GOT3 (cell line): ENCODE measurements around the gene MR1.

Source experiments
- DNase-seq: peaks from one replicate; lab custom pipeline; 2025; ENCODE audit warnings: mixed read lengths; lab: John Stamatoyannopoulos, UW

MR1 gene

DNA sequence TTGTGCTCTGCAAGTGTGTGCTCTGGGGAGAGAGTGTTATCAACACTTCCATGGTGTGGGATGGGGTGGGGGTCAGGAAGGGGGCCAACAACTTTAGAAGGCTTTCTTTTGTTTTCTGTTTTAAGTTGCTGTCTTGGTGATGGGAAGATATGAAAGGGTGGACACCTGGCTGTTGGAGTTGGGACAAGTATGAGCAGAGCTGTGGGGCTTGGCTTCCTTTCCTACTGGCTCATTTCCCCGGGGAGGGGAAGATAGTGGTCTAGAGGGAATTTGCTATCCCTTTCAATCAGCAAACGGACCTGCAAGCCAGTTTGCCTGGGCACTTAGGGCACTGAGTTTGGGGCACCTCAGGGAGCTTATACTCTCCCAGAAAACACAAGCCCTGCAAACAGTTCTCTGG is 73.9 kb downstream of the MR1 start:
- DNase-seq: no peak

DNA sequence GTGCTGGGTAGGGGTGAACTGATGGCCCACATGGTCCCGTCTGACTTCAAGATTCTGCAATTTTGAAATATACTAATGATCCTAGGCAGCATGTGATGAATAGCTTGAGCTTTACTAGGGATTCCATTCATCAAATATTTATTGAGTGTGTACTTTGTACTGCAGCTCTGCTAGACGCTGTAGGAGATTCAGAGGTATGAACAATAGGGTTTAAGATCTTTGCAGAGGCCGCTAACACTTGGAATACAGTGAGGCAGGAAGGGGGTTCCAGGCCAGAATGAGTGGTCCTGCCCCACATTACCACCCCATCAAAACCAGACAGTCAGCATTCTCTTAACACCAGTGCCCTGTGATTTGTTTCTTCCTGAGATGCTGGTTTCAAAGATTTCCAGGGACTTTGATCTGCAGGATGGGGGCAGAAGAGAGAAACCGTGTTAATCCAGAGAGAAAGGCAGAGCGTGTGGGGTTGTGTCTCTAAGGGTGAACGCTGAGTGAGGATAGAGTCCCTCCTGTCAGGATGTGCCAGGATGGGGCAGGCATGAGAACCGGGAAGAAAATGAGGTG is 74.6 kb downstream of the MR1 start:
- no peak for DNase-seq

DNA sequence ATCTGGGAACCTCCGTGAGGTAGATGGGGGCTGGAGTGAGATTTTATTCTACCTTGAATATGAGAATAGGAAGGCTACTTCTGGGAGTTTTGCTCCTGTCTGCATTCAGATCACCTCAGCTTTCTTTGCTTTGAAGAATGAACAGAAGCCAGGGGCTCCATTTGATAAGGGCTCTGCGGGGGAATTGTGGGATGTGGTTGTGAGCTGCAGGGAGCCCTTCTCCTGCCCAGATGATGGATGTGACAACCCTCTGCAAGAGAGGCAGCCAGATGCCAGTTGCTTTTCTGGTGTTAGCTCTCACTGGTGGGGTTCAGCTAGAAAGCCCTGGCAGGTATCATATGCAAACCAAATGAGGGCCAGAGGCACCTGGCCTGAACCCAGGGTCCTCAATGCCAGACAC is 76.2 kb downstream of the MR1 start:
- no peak for DNase-seq
